HepG2 (cell line): ENCODE results near the gene PRKCZ. TPM values are rescaled to one million over a fixed set of nuclear protein-coding genes. Genes with fewer than 3 reads are reported as not detected.

ENCODE experiments used
- ATAC-seq: fragments of 200-7000 bp; cut with Tn5 transposase; 3 replicates; pipeline ENCODE4 v1.9.1; 2020; ENCODE audit warnings: mild to moderate bottlenecking, moderate library complexity
- BruUV-seq: library from RNA; stranded (reverse); fragments of 400-500 nt; replicated peaks from 2 replicates; lab custom pipeline; 2021; lab: Mats Ljungman, UMichigan
- CTCF ChIA-PET: fragments of 300-600 bp; formaldehyde crosslinking; extraction: SDS; loops from one replicate; lab custom pipeline; 2021; ENCODE audit warnings: low total read pairs, inconsistent platforms, low intra/inter-chr PET ratio; lab: Yijun Ruan, JAX
- POLR2A ChIA-PET: fragments of 350-600 bp; sonication (Branson Sonifier 250); formaldehyde crosslinking; loops from one replicate; lab custom pipeline; 2020; ENCODE audit warnings: antibody characterized with exemption, inconsistent platforms; lab: Yijun Ruan, JAX
- DNase-seq: peaks from one replicate; pipeline ENCODE4 v3.0.0-alpha.2; 2015; ENCODE audit warnings: low spot score
- FAIRE-seq: peaks from 3 replicates; lab custom pipeline; 2011; peaks lifted over from hg19 to GRCh38; lab: Jason Lieb, UNC
- H2AFZ ChIP-seq: one replicate; pipeline ENCODE4 v1.6.1; 2011; ENCODE audit warnings: low read length, inconsistent platforms
- H3K27ac ChIP-seq: fragments of 300-600 bp; 3 replicates; pipeline ENCODE4 v1.8.0; 2011; ENCODE audit warnings: mixed run types, mild to moderate bottlenecking, mixed read lengths, low read length, inconsistent platforms; ENCODE audit not compliant: insufficient read depth; ENCODE audit errors: extremely low read length
- H3K27me3 ChIP-seq, 2 experiments: fragments of 200-600 bp in 1 of 2; 2 replicates in 1 of 2; 3 replicates in 1 of 2; pipeline versions ENCODE4 v1.6.0 to v1.8.0; 2011; ENCODE audit warnings: low read length in 2 of 2, mild to moderate bottlenecking in 2 of 2, moderate library complexity in 2 of 2, inconsistent platforms in 1 of 2; ENCODE audit not compliant: insufficient read depth in 2 of 2, control insufficient read depth in 1 of 2
- H3K36me3 ChIP-seq, 2 experiments: fragments of 200-600 bp in 1 of 2; replicated peaks in 1 of 2; 2 replicates in 1 of 2; 3 replicates in 1 of 2; pipeline versions ENCODE4 v1.5.1 to v1.8.0; 2011; ENCODE audit warnings: low read length in 2 of 2, inconsistent platforms in 1 of 2; ENCODE audit not compliant: insufficient read depth in 2 of 2, control insufficient read depth in 1 of 2
- H3K4me1 ChIP-seq: 2 replicates; pipeline ENCODE4 v1.5.1; 2012; ENCODE audit warnings: low read length, inconsistent platforms; ENCODE audit not compliant: insufficient read depth
- H3K4me2 ChIP-seq: 2 replicates; pipeline ENCODE4 v1.6.0; 2011; ENCODE audit warnings: low read depth, low read length, inconsistent platforms
- H3K4me3 ChIP-seq, 3 experiments: fragments of 200-600 bp in 1 of 3; sonication (generic), shearing (Covaris generic) in 1 of 3; replicated peaks in 1 of 3; 2 replicates each; pipeline ENCODE4 v1.5.1; 2011 to 2016; ENCODE audit warnings: low read length in 3 of 3, inconsistent platforms in 2 of 3, low read depth in 2 of 3, mild to moderate bottlenecking in 2 of 3, control low read depth in 1 of 3, mixed read lengths in 1 of 3; ENCODE audit not compliant: insufficient read depth in 1 of 3
- H3K79me2 ChIP-seq: one replicate; pipeline ENCODE4 v1.6.1; 2011; ENCODE audit warnings: low read length, inconsistent platforms; ENCODE audit not compliant: insufficient read depth
- H3K9ac ChIP-seq: 2 replicates; pipeline ENCODE4 v1.6.0; 2011; ENCODE audit warnings: mild to moderate bottlenecking, low read depth, low read length, inconsistent platforms; ENCODE audit not compliant: insufficient read depth
- H3K9me3 ChIP-seq: 2 replicates; pipeline ENCODE4 v1.5.1; 2012; ENCODE audit warnings: mild to moderate bottlenecking, low read length
- H4K20me1 ChIP-seq: 2 replicates; pipeline ENCODE4 v1.6.0; 2011; ENCODE audit warnings: inconsistent platforms, mild to moderate bottlenecking, low read length, moderate library complexity; ENCODE audit not compliant: insufficient read depth
- HMGA1 ChIP-seq: sonication (generic); formaldehyde crosslinking; conservative IDR thresholded peaks from 2 replicates; pipeline ENCODE4 v1.4.0; 2020; ENCODE audit warnings: missing genetic modification reagents
- IKZF1 ChIP-seq: fragments of 450-650 bp; IDR thresholded peaks from 2 replicates; pipeline ENCODE4 v1.7.1; 2016
- PHF8 ChIP-seq: sonication (generic); formaldehyde crosslinking; IDR thresholded peaks from 2 replicates; pipeline ENCODE4 v1.5.0; 2020; ENCODE audit warnings: missing genetic modification reagents
- REL ChIP-seq: sonication (generic); formaldehyde crosslinking; conservative IDR thresholded peaks from 2 replicates; pipeline ENCODE4 v1.8.0; 2022; ENCODE audit warnings: mild to moderate bottlenecking, missing genetic modification reagents, moderate library complexity
- RFX5 ChIP-seq: IDR thresholded peaks from 2 replicates; pipeline ENCODE4 v1.6.1; 2011; ENCODE audit warnings: low read depth, low read length, improper control_type of control experiment
- STAG1 ChIP-seq: sonication (generic); formaldehyde crosslinking; IDR thresholded peaks from 2 replicates; pipeline ENCODE4 v1.4.0; 2020; ENCODE audit warnings: missing genetic modification reagents
- ZIK1 ChIP-seq: sonication (generic); formaldehyde crosslinking; IDR thresholded peaks from 2 replicates; pipeline ENCODE4 v1.5.0; 2020; ENCODE audit warnings: mild to moderate bottlenecking, low read depth, missing genetic modification reagents, borderline replicate concordance
- ZNF160 ChIP-seq: sonication (generic); formaldehyde crosslinking; IDR thresholded peaks from 2 replicates; pipeline ENCODE4 v1.8.0; 2022; ENCODE audit warnings: mild to moderate bottlenecking, inconsistent platforms, missing genetic modification reagents
- ZNF24 ChIP-seq: fragments of 450-650 bp; IDR thresholded peaks from 2 replicates; pipeline ENCODE4 v1.6.1; 2017; ENCODE audit warnings: antibody characterized with exemption, mild to moderate bottlenecking
- ZNF572 ChIP-seq: sonication (generic); formaldehyde crosslinking; IDR thresholded peaks from 2 replicates; pipeline ENCODE4 v1.5.1; 2020; ENCODE audit warnings: mild to moderate bottlenecking, missing genetic modification reagents
- ZNF724P ChIP-seq: sonication (generic); formaldehyde crosslinking; IDR thresholded peaks from 2 replicates; pipeline ENCODE4 v1.8.0; 2022; ENCODE audit warnings: missing genetic modification reagents, borderline replicate concordance
- ZSCAN29 ChIP-seq: sonication (generic); formaldehyde crosslinking; conservative IDR thresholded peaks from 2 replicates; pipeline ENCODE4 v1.4.0; 2020; ENCODE audit warnings: mild to moderate bottlenecking, missing genetic modification reagents
- WGBS: methylation state at CpG from one replicate; pipeline ENCODE4 v1.1.6; 2017; ENCODE audit warnings: low lambda C conversion rate; 5-methylcytosine and 5-hydroxymethylcytosine counted together
- in situ Hi-C: cut with HindIII; loops from 2 replicates; pipeline ENCODE4 v1.10.0; 2017; ENCODE audit warnings: low pct_unique_long_range_greater_than_20kb; ENCODE audit not compliant: extremely low pct_ligation_motif_present
- intact Hi-C: fragments of 100-400 bp; cut with micrococcal nuclease; formaldehyde crosslinking; loops from one replicate; pipeline ENCODE4 v1.10.0; 2022; ENCODE audit not compliant: unreplicated experiment
- polyA plus RNA-seq, 8 experiments: library from polyadenylated mRNA; depleted of rRNA in 3 of 8; stranded (reverse) in 7 of 8; unstranded in 1 of 8; fragments of >200 nt; fragmentation: Illumina TruSeq in 4 of 8; extraction: Trizol in 4 of 8; gene quantifications; 2 replicates each; pipeline versions ENCODE4 v1.2.1 to v1.2.3, GENCODE V29; 2011 to 2016; ENCODE audit warnings: low read depth in 4 of 8, missing spikeins in 1 of 8, mixed read lengths in 1 of 8; ENCODE audit not compliant: insufficient read depth in 1 of 8
- total RNA-seq, 5 experiments: library from RNA; depleted of rRNA; stranded (reverse); fragments of >200 nt; fragmentation: Illumina TruSeq; extraction: Trizol; gene quantifications; 2 replicates each; pipeline ENCODE4 v1.2.3, GENCODE V29; 2016; ENCODE audit warnings: low read depth in 1 of 5
- TF ChIP-seq, protein P1 (sequence below): sonication (generic); formaldehyde crosslinking; IDR thresholded peaks from 2 replicates; pipeline ENCODE4 v1.8.0; 2022; ENCODE audit warnings: mild to moderate bottlenecking, missing genetic modification reagents
- TF ChIP-seq, protein P2 (sequence below): sonication (generic); formaldehyde crosslinking; IDR thresholded peaks from 2 replicates; pipeline ENCODE4 v1.5.0; 2020; ENCODE audit warnings: mild to moderate bottlenecking, missing genetic modification reagents
- TF ChIP-seq, protein P3 (sequence below): sonication (generic); formaldehyde crosslinking; IDR thresholded peaks from 2 replicates; pipeline ENCODE4 v1.4.0; 2020; ENCODE audit warnings: missing genetic modification reagents

The PRKCZ gene
- total and polyA plus RNA-seq, 2 of the 13 experiments (the other 11 are each of a cell fraction or from before 2014, with no cell fraction given) = 34.7 to 85.2 TPM

DNA sequence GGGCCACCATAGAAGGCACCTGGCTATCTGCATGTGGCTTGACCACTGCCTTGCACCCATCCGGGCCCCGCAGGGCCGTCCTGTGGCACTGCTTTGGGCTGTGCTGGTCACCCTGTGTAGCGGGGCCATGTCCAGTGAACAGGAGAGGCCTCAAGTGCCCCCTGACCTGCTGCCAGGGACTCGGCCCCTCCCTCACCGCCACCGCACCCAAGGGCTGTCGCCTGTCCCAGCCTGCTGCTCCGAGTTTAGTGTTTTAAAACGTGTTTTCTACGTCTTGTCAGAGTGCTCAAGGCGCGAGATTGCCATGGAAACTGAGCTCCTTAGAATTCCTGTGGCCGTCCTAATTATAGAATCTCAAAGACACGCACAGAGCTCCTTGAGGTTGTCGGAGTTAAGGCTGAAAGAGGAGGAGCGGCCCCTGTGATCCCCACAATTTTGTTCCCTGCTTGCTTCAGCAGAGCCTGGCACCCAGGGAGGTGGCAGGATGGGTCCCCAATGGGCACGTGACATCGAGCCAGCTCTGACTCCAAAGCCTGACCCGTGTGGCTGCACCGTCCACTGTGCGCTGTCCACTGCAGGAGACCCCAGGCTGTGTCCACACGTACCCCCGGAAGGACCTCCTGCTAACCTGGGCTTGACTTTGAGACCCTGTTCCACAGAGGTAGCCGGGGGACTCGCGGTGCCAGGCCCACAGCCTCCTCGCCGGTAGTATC, 78.1 kb downstream of the PRKCZ start:
- Histone ChIP-seq H3K27me3 (no peaks in the 10 kb centered on the region), H3K36me3 (no peaks in the 10 kb centered on the region), H4K20me1 (no peaks in the 10 kb centered on the region), H3K79me2 (no peaks in the 10 kb centered on the region), H3K4me3 (no peak overlapping the region), H2AFZ (no peak overlapping the region), H3K9me3 (no peaks in the 10 kb centered on the region), H3K4me2 (no peak overlapping the region), H3K9ac (no peak overlapping the region), H3K27ac (no peak overlapping the region), H3K4me1 (peaks cover 16% of the 10 kb centered on the region)
- ATAC-seq = no peak
- intact Hi-C loops (no loop called here), in situ Hi-C loops (no loop called here)
- FAIRE-seq = no peak
- ChIA-PET POLR2A (no interaction called here), CTCF (no interaction called here)
- 91% methylated on average over 22 of the region's 29 CpGs for WGBS
- no TSS peak for BruUV-seq
- DNase-seq = no peak
- TF ChIP-seq IKZF1 (no peak), RFX5 (no peak), ZNF24 (no peak), STAG1 (CRISPR knock-in tag) (no peak), ZIK1 (CRISPR knock-in tag) (no peak), ZNF572 (CRISPR knock-in tag) (no peak), ZSCAN29 (CRISPR knock-in tag) (no peak), HMGA1 (no peak), ZNF724P (no peak), PHF8 (CRISPR knock-in tag) (no peak), REL (no peak), ZNF160 (CRISPR knock-in tag) (no peak)
- TF ChIP-seq, protein P1, sequence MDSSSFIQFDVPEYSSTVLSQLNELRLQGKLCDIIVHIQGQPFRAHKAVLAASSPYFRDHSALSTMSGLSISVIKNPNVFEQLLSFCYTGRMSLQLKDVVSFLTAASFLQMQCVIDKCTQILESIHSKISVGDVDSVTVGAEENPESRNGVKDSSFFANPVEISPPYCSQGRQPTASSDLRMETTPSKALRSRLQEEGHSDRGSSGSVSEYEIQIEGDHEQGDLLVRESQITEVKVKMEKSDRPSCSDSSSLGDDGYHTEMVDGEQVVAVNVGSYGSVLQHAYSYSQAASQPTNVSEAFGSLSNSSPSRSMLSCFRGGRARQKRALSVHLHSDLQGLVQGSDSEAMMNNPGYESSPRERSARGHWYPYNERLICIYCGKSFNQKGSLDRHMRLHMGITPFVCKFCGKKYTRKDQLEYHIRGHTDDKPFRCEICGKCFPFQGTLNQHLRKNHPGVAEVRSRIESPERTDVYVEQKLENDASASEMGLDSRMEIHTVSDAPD = no peak
- TF ChIP-seq, protein P2, sequence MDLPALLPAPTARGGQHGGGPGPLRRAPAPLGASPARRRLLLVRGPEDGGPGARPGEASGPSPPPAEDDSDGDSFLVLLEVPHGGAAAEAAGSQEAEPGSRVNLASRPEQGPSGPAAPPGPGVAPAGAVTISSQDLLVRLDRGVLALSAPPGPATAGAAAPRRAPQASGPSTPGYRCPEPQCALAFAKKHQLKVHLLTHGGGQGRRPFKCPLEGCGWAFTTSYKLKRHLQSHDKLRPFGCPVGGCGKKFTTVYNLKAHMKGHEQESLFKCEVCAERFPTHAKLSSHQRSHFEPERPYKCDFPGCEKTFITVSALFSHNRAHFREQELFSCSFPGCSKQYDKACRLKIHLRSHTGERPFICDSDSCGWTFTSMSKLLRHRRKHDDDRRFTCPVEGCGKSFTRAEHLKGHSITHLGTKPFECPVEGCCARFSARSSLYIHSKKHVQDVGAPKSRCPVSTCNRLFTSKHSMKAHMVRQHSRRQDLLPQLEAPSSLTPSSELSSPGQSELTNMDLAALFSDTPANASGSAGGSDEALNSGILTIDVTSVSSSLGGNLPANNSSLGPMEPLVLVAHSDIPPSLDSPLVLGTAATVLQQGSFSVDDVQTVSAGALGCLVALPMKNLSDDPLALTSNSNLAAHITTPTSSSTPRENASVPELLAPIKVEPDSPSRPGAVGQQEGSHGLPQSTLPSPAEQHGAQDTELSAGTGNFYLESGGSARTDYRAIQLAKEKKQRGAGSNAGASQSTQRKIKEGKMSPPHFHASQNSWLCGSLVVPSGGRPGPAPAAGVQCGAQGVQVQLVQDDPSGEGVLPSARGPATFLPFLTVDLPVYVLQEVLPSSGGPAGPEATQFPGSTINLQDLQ = no peak
- TF ChIP-seq, protein P3, sequence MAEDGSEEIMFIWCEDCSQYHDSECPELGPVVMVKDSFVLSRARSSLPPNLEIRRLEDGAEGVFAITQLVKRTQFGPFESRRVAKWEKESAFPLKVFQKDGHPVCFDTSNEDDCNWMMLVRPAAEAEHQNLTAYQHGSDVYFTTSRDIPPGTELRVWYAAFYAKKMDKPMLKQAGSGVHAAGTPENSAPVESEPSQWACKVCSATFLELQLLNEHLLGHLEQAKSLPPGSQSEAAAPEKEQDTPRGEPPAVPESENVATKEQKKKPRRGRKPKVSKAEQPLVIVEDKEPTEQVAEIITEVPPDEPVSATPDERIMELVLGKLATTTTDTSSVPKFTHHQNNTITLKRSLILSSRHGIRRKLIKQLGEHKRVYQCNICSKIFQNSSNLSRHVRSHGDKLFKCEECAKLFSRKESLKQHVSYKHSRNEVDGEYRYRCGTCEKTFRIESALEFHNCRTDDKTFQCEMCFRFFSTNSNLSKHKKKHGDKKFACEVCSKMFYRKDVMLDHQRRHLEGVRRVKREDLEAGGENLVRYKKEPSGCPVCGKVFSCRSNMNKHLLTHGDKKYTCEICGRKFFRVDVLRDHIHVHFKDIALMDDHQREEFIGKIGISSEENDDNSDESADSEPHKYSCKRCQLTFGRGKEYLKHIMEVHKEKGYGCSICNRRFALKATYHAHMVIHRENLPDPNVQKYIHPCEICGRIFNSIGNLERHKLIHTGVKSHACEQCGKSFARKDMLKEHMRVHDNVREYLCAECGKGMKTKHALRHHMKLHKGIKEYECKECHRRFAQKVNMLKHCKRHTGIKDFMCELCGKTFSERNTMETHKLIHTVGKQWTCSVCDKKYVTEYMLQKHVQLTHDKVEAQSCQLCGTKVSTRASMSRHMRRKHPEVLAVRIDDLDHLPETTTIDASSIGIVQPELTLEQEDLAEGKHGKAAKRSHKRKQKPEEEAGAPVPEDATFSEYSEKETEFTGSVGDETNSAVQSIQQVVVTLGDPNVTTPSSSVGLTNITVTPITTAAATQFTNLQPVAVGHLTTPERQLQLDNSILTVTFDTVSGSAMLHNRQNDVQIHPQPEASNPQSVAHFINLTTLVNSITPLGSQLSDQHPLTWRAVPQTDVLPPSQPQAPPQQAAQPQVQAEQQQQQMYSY (CRISPR knock-in tag) = no peak
